ENCODE data around the gene RPL22.

The RPL22 gene

DNA sequence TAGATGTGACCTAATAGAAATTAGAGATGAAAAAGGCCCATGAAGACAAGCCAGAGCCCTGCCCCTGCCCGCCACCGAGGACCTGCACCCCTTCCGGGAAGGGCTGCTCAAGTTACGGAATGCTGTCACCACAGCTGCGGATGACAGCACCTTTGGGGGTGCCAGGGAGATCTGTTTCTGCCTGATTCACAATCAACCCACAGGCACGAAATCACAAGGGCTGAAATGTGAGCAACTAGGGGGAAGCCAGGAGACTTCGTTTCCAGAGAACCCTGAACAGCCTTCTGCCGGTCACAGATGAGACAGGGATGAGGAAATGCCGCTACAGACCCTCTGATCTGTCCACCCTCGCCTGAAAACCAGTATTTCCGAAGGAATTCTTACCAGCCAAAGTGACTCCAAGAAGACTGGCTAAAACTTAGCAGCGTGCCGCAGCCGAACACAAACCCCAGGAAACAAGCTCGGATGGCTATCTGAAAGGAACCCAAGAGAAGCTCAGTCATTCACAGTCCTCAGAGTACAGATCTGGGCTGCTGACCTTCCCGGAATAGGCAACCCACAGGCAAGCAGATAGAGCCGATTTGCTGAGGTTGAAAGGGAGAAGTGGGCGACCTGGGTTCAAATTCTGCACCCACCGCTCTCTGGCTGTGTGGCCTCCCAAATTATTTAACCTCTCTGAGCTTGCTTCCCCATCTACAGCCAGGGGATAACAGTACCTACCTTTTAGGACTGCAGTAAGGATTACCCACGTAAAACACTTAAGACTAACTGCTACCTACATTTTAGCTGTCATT, 35.3 kb upstream of the RPL22 start:
- Mint-ChIP-seq H3K4me3 (peak overlapping the region; percentile 89), H3K27ac (peak overlapping the region; percentile 78), H3K4me1 (peaks cover 35% of the 10 kb centered on the region), H3K36me3 (ENCODE audit: low read depth) (peaks cover 25% of the 10 kb centered on the region), H3K27me3 (ENCODE audit: low read depth, poor library complexity) (peaks cover 24% of the 10 kb centered on the region), H3K9me3 (no peaks in the 10 kb centered on the region)
- TF ChIP-seq, protein P1, sequence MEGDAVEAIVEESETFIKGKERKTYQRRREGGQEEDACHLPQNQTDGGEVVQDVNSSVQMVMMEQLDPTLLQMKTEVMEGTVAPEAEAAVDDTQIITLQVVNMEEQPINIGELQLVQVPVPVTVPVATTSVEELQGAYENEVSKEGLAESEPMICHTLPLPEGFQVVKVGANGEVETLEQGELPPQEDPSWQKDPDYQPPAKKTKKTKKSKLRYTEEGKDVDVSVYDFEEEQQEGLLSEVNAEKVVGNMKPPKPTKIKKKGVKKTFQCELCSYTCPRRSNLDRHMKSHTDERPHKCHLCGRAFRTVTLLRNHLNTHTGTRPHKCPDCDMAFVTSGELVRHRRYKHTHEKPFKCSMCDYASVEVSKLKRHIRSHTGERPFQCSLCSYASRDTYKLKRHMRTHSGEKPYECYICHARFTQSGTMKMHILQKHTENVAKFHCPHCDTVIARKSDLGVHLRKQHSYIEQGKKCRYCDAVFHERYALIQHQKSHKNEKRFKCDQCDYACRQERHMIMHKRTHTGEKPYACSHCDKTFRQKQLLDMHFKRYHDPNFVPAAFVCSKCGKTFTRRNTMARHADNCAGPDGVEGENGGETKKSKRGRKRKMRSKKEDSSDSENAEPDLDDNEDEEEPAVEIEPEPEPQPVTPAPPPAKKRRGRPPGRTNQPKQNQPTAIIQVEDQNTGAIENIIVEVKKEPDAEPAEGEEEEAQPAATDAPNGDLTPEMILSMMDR (IDR thresholded peaks at IDR 0.05): no peak
- DNase-seq: no peak

DNA sequence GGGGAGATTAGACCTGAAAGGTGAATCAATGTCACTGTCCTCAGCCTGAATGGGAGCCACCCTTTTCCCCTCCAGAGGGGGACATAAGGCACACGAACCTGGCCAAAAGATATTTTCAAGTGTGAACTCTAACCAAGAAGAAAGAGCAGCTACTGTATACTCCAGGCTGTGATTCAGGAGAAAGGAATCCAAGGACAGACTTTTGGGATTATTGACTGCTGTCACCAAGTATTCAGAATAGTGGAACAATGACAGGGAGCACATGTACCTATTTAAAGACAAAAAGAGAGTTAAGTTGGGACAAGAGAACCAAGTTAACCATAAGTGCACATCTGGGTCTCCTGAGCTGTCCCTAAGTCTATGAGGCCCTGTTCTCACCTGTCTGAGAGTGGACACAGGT, 34.0 kb upstream of the RPL22 start:
- peaks cover 10% of the 10 kb centered on the region for H3K27me3 Mint-ChIP-seq (ENCODE audit: low read depth, poor library complexity)
- DNase-seq: no peak
- no peak overlapping the region for H3K27ac Mint-ChIP-seq
- H3K4me3 Mint-ChIP-seq: peak overlapping the region; percentile 41
- H3K4me1 Mint-ChIP-seq: peaks cover 27% of the 10 kb centered on the region
- TF ChIP-seq, protein P1 (IDR thresholded peaks at IDR 0.05): no peak
- H3K9me3 Mint-ChIP-seq: no peaks in the 10 kb centered on the region
- peaks cover 27% of the 10 kb centered on the region for H3K36me3 Mint-ChIP-seq (ENCODE audit: low read depth)

DNA sequence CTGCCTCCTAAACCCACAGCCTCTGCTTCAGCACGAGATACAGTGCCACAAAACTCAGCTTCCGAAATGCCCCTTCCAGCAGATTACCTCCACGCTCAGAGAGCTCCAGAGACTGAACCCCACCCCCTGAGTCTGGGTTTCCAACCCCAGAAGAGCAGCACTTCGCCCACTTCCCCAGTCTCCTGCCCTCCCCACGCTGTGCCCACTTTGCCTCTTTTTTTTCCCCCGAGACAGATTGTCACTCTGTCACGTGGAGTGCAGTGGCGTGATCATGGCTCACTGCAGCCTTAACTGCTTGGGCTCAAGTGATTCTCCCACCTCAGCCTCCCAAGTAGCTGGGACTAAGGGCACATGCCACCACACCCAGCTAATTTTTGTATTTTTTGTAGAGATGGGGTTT, 26.3 kb upstream of the RPL22 start:
- peaks cover 56% of the 10 kb centered on the region for H3K36me3 Mint-ChIP-seq (ENCODE audit: low read depth)
- H3K9me3 Mint-ChIP-seq: no peaks in the 10 kb centered on the region
- no peak for DNase-seq
- H3K27ac Mint-ChIP-seq: peak overlapping the region; percentile 95
- H3K4me3 Mint-ChIP-seq: no peak overlapping the region
- TF ChIP-seq, protein P1 (IDR thresholded peaks at IDR 0.05): no peak
- H3K4me1 Mint-ChIP-seq: peaks cover 11% of the 10 kb centered on the region
- no peaks in the 10 kb centered on the region for H3K27me3 Mint-ChIP-seq (ENCODE audit: low read depth, poor library complexity)

DNA sequence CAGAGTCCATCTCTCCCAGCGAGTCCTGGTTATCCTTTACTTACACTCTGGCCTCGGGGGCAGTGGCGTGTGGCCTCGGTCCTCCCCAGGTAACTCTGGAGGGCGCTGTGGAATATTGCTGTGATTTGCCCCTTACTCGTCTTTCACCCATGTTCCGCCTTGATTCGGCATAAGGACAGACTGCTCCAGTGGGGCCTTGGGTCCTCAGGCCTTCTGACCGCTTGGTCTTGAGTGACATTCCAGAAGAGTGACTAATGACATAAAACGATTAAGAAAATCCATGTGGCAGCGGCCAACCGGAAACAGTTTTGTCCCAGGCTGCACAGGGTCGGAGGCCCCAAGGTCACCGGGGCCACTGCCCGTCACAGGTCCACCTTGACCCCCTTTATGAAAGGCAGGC, 25.3 kb upstream of the RPL22 start:
- H3K36me3 Mint-ChIP-seq (ENCODE audit: low read depth): peaks cover 59% of the 10 kb centered on the region
- H3K4me1 Mint-ChIP-seq: peaks cover 11% of the 10 kb centered on the region
- H3K9me3 Mint-ChIP-seq: no peaks in the 10 kb centered on the region
- H3K27me3 Mint-ChIP-seq (ENCODE audit: low read depth, poor library complexity): no peaks in the 10 kb centered on the region
- H3K27ac Mint-ChIP-seq: no peak overlapping the region
- TF ChIP-seq, protein P1 (IDR thresholded peaks at IDR 0.05): no peak
- DNase-seq: no peak
- H3K4me3 Mint-ChIP-seq: no peak overlapping the region

DNA sequence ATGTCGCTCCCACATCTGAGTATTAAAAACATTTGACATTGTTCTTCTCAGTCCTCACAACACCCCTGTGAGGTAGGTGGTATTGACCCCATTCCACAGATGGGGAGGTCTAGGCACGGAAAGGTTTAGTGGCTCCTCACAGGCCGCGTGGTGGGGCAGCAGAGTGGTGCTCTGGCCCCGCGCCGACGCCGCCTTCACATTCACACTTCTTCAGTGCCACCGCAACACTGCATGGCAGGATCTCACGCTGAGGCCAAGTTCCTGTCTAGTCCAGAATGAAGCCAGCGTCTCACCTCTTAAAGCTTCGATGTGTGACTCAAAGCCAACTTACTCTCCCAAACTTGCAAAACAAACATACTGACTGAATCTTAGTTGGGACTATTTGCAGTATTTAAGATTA, 24.2 kb upstream of the RPL22 start:
- Mint-ChIP-seq H3K27me3 (ENCODE audit: low read depth, poor library complexity) (no peaks in the 10 kb centered on the region), H3K36me3 (ENCODE audit: low read depth) (peaks cover 56% of the 10 kb centered on the region), H3K4me1 (peaks cover 17% of the 10 kb centered on the region), H3K4me3 (no peak overlapping the region), H3K9me3 (no peaks in the 10 kb centered on the region), H3K27ac (no peak overlapping the region)
- no peak for DNase-seq
- TF ChIP-seq, protein P1 (IDR thresholded peaks at IDR 0.05): no peak

DNA sequence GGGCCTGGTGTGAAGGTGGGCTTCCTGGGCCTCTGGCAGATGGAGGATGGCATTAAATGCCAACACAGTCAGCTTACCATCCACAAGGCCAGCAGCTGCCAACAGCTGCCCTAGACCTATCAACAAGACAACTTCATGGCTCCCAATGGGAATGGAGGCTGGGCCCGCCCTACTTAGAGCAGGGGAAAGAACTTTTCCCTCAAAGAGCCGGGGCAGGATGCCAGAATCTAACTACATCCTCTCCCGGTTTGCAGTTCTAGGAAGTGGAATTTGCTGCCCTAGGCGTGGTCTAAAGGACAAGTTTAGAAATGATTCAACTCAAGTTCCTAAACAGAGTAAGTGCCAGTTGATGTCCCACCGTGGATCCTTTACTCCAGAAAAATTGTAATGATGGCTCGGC, 23.2 kb upstream of the RPL22 start:
- Mint-ChIP-seq H3K27ac (no peak overlapping the region), H3K36me3 (ENCODE audit: low read depth) (peaks cover 56% of the 10 kb centered on the region), H3K9me3 (no peaks in the 10 kb centered on the region), H3K4me1 (peaks cover 19% of the 10 kb centered on the region), H3K4me3 (no peak overlapping the region), H3K27me3 (ENCODE audit: low read depth, poor library complexity) (no peaks in the 10 kb centered on the region)
- TF ChIP-seq, protein P1 (IDR thresholded peaks at IDR 0.05): no peak
- no peak for DNase-seq

All from nephron progenitor cell (in vitro differentiated cells).